ENCODE measurements around the gene HYI.
"Not testable (repeated sequence)": the region's sequence is repeated elsewhere in the genome, so short reads cannot be mapped to it uniquely, and the experiment has no call there.

HYI gene

GRCh38 chr1:43430831-43431230 lies 22.9 kb downstream of the HYI start:
- no peak for DNase-seq (ENCODE audit: low read depth in 3 of 3, low spot score in 1 of 3)

DNA sequence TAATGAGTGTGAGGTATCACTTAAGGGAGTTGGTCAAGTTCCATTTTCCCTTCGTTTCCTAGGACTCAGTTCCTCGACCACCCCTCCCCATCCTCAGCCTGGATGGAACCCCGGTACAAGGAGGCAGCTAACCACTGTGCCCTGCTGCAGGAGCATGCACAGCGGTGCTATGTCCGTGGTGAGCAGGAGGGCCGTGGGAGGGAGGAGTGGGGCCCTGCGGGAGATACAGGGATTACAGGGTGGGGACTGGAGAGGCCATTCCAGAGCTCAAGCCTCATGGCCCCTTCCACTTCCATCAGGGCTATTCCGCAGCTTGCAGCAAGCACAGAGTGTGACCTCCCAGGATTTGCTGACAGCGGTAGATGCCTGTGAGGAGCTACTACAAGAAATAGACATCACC lies 25.8 kb downstream of the HYI start:
- DNase-seq (ENCODE audit: low read depth in 3 of 3, low spot score in 1 of 3): no peak

DNA sequence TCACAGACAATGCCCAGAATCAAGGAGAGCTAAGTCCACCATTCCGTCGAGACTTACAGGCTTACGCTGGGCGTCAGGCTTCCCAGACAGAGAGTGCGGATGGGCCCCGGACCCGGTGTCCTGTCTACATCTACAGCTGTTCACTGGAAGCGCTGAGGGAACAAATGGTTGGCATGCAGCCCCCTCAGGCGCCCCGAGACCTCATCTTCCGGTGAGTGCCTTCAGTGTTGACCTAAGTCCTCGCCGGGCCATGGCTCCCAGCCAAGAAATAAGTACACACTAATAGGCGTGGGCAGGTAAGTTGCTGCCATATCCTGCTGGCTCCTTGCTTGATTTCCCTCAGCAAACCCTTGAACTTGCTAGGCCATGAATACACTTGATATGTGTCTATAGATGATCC lies 26.2 kb downstream of the HYI start:
- DNase-seq (ENCODE audit: low read depth in 3 of 3, low spot score in 1 of 3): no peak

GRCh38 chr1:43426221-43426620 lies 27.5 kb downstream of the HYI start:
- DNase-seq (ENCODE audit: low read depth in 3 of 3, low spot score in 1 of 3): no peak

GRCh38 chr1:43425045-43425444 lies 28.7 kb downstream of the HYI start:
- DNase-seq (ENCODE audit: low read depth in 3 of 3, low spot score in 1 of 3): no peak

DNA sequence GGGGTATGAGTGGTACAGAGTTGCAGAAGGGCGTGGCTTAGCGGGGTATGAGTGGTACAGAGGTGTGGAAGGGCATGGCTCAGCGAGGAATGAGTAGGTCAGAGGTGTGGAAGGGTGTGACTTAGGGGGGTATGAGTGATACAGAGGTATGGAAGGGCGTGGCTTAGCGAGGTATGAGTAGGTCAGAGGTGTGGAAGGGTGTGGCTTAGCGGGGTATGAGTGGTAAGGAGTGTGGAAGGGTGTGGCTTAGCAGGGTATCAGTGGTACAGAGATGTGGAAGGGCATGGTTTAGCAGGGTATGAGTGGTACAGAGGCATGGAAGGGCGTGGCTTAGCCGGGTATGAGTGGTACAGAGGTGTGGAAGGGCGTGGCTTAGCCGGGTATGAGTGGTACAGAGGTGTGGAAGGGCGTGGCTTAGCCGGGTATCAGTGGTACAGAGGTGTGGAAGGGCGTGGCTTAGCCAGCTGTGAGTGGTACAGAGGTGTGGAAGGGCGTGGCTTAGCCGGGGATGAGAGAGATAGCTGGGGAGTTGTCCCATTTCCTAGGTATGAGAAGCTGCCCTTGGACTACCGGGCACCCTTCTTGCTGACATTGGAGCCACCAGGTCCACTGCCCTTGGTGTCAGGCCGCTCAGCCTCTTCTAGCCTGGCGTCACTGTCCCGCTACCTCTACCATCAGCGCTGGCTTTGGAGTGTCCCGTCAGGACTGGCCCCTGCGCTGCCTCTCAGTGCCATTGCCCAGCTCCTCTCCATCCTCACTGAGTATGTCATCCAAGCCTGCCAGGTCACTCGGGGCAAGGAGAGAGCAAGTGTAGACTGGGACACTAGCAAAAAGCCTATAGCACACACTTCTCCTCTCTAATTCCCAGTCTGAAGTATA lies 29.8 kb downstream of the HYI start:
- DNase-seq (ENCODE audit: low read depth in 3 of 3, low spot score in 1 of 3): no peak

DNA sequence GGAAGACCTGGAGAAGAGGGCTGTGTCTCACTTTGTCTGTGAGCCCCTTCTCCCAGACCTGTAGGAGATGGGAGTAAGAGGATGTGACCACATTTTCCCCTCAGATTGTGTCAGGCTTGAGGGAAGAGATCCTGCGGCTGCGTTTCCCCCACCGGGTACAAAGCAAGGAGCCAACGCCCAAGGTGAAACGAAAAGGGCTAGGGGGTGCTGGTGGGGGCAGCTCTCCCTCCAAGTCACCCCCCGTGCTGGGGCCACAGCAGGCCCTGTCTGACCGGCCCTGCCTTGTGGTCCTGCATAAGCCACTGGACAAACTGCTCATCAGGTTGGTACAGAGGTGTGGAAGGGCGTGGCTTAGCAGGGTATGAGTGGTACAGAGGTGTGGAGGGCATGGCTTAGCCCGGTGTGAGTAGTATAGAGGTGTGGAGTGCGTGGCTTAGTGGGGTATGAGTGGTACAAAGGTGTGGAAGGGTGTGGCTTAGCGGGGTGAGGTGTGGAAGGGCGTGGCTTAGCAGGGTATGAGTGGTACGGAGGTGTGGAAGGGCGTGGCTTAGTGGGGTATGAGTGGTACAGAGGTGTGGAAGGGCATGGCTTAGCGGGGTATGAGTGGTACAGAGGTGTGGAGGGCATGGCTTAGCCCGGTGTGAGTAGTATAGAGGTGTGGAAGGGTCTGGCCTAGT lies 30.6 kb downstream of the HYI start:
- no peak for DNase-seq (ENCODE audit: low read depth in 3 of 3, low spot score in 1 of 3)

DNA sequence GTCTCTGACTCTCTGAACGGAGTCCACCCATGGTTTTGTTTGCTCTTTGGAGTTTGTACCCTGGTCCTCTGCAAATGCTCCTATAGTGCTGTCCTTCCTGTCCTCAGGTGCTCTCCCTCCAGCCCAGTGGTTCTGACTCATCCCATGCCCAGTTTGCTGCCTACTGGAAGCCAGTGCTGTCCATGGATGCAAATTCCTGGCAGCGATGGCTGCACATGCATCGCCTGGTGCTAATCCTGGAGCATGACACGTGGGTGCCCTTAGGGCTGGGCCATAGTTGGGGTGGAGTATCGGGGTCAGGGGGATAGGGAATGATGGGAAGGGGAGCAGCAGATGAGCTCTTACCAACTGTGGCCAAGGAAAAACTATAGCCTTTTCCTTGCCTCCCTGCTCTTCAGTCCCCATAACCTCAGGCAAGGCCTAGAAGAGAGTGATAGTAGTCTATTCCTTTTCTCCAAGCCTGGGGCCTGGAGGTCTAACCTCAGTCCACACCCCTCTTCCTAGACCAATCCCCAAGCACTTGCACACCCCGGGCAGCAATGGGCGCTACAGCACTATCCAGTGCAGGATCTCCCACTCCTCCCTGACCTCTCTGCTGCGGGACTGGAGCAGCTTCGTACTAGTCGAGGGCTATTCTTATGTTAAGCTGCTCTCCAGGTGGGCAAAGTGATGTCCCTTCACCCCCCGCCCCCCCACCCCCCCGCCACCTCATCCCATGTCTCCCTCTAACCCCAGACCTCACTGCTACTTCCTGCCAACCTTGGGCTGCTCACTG lies 31.6 kb downstream of the HYI start:
- DNase-seq (ENCODE audit: low read depth in 3 of 3, low spot score in 1 of 3): no peak

- no peak for DNase-seq (ENCODE audit: low read depth in 3 of 3, low spot score in 1 of 3)
Measured at GRCh38 chr1:43421396-43421795, 32.3 kb downstream of the HYI start.

- no peak for DNase-seq (ENCODE audit: low read depth in 3 of 3, low spot score in 1 of 3)
Measured at GRCh38 chr1:43420874-43421273, 32.9 kb downstream of the HYI start.

- no peak for DNase-seq (ENCODE audit: low read depth in 3 of 3, low spot score in 1 of 3)
Measured at GRCh38 chr1:43419627-43420425, 33.9 kb downstream of the HYI start.

DNA sequence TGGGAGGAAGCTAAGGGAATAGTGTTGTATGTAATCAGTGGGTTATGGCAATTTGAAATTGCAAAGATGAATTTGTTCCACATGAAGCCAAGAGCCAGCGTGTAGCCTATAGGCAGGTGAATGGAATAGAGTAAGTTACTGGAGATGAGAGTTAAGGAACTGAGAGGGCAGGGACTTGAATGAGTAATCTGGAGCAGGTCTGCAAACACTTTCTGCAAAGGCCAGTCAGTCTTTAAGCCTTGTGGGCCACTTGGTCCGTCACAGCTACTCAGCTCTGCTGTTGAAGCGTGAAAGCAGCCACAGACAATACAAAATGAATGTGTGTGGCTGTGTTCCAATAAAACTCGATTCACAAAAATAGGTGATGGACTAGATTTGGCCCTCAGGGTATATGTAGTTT lies 34.9 kb downstream of the HYI start:
- DNase-seq (ENCODE audit: low read depth in 3 of 3, low spot score in 1 of 3): no peak

DNA sequence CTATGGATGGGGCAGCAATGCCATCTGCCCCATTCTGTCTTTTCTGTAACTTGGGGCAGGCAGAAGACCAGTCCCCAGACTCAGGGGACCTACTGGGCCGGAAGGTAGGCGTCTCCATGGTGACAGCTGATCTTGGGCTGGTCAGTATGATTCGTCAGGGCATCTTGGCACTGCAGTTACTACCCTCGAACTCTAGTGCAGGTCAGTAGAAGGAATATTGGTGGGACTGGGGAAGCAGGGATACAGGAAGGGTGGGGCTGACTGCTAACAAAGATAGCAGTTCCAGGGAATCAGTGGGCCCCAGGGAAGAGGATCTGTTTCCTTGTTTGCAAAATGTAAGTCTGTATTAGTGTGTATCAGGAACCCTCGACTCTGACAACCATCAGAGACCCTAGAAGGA lies 37.8 kb downstream of the HYI start:
- DNase-seq (ENCODE audit: low read depth in 3 of 3, low spot score in 1 of 3): no peak

- peak; percentile 24 to 48 (median 31) for DNase-seq (ENCODE audit: low read depth in 3 of 3, low spot score in 1 of 3)
Measured at GRCh38 chr1:43414634-43415223, 39.0 kb downstream of the HYI start.

DNA sequence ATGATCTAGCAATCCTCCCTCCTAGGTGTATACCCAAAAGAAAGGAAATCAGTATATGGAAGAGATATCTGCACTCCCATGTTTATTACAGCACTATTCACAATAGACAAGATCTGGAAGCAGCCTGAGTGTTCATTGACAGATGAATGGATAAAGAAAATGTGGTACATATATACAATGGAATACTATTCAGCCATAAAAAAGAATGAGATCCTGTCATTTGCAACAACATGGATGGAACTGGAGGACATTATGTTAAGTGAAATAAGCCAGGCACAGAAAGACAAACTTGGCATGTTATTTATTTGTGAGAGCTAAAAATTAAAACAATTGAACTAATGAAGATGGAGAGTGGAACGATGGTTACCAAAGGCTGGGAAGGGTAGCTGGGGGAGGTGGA lies 40.3 kb downstream of the HYI start:
- DNase-seq (ENCODE audit: low read depth in 3 of 3, low spot score in 1 of 3): not testable (repeated sequence)

- DNase-seq (ENCODE audit: low read depth in 3 of 3, low spot score in 1 of 3): no peak
Measured at GRCh38 chr1:43410571-43410970, 43.2 kb downstream of the HYI start.

GRCh38 chr1:43405876-43406234 lies 47.9 kb downstream of the HYI start:
- DNase-seq (ENCODE audit: low read depth in 3 of 3, low spot score in 1 of 3): no peak

DNA sequence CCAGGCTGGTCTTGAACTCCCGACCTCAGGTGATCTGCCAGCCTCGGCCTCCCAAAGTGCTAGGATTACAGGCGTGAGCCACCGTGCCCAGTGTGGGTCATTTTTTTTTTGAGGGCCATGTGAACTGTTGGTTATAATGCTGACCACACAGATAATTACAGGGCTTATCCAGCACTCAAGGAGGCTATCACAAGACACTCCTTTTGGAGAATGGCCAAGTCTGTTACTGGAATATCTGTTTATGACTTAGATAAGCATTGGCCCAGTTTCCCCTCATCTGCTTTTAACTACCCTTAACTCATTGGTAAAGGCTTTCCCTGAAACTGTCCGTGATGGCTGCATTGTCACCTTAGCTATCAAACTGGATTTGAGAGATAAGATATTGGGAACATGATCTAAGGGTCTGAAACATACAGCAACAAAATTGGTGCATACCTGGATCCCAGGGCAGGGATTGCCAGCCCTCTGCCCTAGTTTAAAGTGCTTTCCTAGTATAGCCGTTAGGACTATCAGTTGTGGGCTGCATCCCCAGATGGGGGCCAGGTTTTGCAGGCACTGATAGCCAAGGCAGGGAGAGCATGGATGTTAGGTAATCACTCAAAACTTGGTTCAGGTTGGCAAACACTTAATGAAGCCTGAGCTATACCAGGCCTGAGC lies 48.4 kb downstream of the HYI start:
- no peak for DNase-seq (ENCODE audit: low read depth in 3 of 3, low spot score in 1 of 3)

DNA sequence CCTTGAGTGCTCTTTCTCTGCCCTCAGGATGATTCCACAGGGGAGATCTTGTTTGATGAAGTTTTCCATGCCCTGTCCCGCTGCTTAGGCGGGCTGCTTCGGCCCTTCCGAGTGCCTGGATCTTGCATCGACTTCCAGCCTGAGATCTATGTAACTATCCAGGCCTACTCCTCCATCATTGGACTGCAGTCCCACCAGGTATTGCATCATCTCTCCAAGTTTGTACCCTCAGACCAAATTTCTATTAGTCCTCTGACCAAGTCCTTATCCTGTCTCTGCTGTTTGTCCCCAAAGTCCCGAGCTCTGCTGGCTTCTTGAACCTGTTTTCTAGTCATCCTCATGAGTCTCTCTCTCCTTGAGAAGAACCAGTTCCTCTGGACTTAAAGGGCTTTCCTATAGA lies 49.4 kb downstream of the HYI start:
- DNase-seq (ENCODE audit: low read depth in 3 of 3, low spot score in 1 of 3): no peak

All from stimulated activated CD4-positive, alpha-beta T cell treated with anti-CD3 and anti-CD28 coated beads, TNF-alpha, amount 100 ng/mL, for 1 hour (primary cell).